A549 treated with AZD9567 at 1 μM for 4 hours (cell line): ENCODE results near the gene SUSD4. TPM values are rescaled to one million over a fixed set of nuclear protein-coding genes. Genes with fewer than 3 reads are reported as not detected.

ENCODE experiments used
- total RNA-seq: library from RNA; stranded (reverse); fragments of 200-300 nt; extraction: Qiagen RNA extraction; gene quantifications from 5 replicates; pipeline ENCODE4 v1.2.3, GENCODE V29; 2022; ENCODE audit not compliant: insufficient read depth

The SUSD4 gene
- total RNA-seq, result 0.57 to 1.3 TPM (median 0.74 TPM) in 4 of 5 replicates, not detected in the other

DNA sequence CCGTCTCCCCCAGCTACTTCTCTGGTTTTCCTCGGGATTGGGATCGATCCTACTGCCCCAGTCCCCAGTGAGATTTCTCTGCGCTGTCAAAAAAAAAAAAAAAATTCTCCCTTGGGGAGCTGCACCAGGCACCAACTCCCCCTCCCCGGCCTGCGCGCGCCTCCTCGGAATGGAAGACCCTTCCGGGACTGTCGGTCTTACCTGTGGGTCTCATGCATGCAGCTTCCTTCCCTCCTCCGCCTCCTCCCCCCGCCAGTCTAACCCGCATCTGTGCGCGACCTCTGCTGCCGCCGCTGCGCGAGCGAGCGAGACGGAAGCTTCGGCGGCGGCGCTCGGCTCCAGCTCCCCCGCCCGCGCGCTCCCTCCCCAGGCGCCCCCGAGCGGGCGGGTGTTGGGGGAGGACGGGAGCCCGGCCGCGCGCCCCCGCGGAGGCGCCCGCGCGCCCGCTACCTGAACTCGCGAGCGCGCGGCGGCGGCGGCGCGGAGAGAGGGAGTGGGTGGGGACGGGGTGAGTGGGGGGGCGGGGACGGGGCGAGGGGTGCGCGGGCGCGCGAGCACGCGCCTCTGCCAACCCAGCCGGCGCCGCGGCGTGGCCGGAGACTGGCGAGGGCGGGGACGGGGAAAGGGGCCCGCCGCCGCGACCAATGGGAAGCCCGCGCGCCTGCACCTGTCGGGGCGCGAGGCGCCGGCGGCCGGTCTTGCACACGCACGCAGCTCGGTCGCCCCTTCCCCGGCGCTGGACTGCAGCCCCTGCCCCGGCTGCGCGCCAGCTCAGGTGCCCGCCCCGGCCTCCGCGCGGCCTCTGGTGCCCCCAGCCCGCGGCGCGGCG is at the start of gene SUSD4:
Gene SUSD4, minus strand, starts transcription at position 321 of the 829 bp plus-strand sequence. CDS start 751 bp downstream, outside the sequence.

GRCh38 chr1:223393275-223394214 is 29.6 kb upstream of the SUSD4 start, which contains the start of gene CCDC185:
Gene CCDC185 (plus strand): TSS chr1:223393415. CDS start chr1:223393476, 61 bp downstream.

Other genes starting within 250 kb of the SUSD4 start
- 0.15 to 0.37 TPM (median 0.18 TPM) in 4 of 5 replicates, not detected in the other for gene TLR5, start 220.9 kb downstream of the SUSD4 start, total RNA-seq
- 0.05 to 0.06 TPM (median 0.05 TPM) in 4 of 5 replicates, not detected in the other for gene CCDC185, start 29.2 kb upstream of the SUSD4 start, total RNA-seq